Measurements from ENCODE around the gene HPCAL1.

DNA sequence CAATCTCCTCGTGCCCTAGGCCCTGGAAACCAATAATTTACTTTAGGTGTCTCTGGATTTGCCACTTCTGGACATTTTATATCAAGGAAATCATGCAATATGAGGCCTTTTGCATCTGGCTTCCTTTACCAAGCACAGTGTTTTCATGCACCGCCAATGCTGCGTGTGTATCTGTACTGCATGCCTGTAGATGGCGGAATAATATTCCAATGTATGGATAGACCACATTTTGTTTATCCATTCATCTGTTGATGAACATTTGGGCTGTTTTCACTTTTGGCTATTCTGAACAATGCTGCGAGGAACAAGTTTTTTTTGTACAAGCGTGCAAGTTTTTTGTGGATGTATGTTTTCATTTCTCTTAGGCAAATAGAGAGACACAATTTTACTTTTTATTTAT, 18.9 kb downstream of the HPCAL1 start:
- no peak for TF ChIP-seq EZH2phosphoT487 (IDR thresholded peaks at IDR 0.05; ENCODE audit: insufficient read depth, low read depth)
- no peak for TF ChIP-seq EZH2 (IDR thresholded peaks at IDR 0.05; ENCODE audit: insufficient read depth, poor library complexity, severe bottlenecking)
